Caco-2 (cell line): ENCODE results near the gene TPRG1. TPM values are rescaled to one million over a fixed set of nuclear protein-coding genes. Genes with fewer than 3 reads are reported as not detected.

Source experiments
- BruUV-seq: library from RNA; stranded (reverse); fragments of 400-500 nt; replicated peaks from 2 replicates; lab custom pipeline; 2021; lab: Mats Ljungman, UMichigan
- CTCF ChIA-PET: fragments of 300-600 bp; sonication (Branson Sonifier 250); formaldehyde crosslinking; loops from one replicate; lab custom pipeline; 2022; ENCODE audit warnings: antibody characterized with exemption; lab: Charles Lee
- POLR2A ChIA-PET: fragments of 300-600 bp; sonication (Branson Sonifier 250); formaldehyde crosslinking; loops from one replicate; lab custom pipeline; 2022; ENCODE audit warnings: antibody characterized with exemption; lab: Charles Lee
- DNase-seq, 2 experiments: peaks; one replicate each; pipeline versions ENCODE4 v3.0.0 to v3.0.0-alpha.2; 2020 to 2022
- H3K27me3 ChIP-seq: replicated peaks from 2 replicates; pipeline ENCODE4 v1.6.0; 2011; ENCODE audit warnings: low read length; ENCODE audit not compliant: control insufficient read depth, insufficient read depth
- H3K36me3 ChIP-seq: 2 replicates; pipeline ENCODE4 v1.5.1; 2011; ENCODE audit warnings: low read length; ENCODE audit not compliant: control insufficient read depth, insufficient read depth
- H3K4me1 ChIP-seq: fragments of 250-450 bp; sonication (Bioruptor Pico); 2 replicates; pipeline ENCODE4 v1.5.1; 2020; ENCODE audit warnings: mild to moderate bottlenecking
- H3K4me3 ChIP-seq: 2 replicates; pipeline ENCODE4 v1.5.1; 2011; ENCODE audit warnings: low read depth, mild to moderate bottlenecking, control low read depth, low read length
- H3K9me3 ChIP-seq: fragments of 250-450 bp; sonication (Bioruptor Pico); 2 replicates; pipeline ENCODE4 v1.5.1; 2020; ENCODE audit warnings: mild to moderate bottlenecking, moderate library complexity
- H3K27ac Mint-ChIP-seq: one replicate; pipeline ENCODE4 v1.8.0; 2022; ENCODE audit warnings: mixed read lengths; ENCODE audit not compliant: unreplicated experiment
- H3K27me3 Mint-ChIP-seq: one replicate; pipeline ENCODE4 v1.8.0; 2022; ENCODE audit warnings: mixed read lengths; ENCODE audit not compliant: insufficient read depth, unreplicated experiment
- H3K36me3 Mint-ChIP-seq: one replicate; pipeline ENCODE4 v1.8.0; 2022; ENCODE audit warnings: mild to moderate bottlenecking, mixed read lengths; ENCODE audit not compliant: insufficient read depth, unreplicated experiment
- H3K4me1 Mint-ChIP-seq: one replicate; pipeline ENCODE4 v1.8.0; 2022; ENCODE audit warnings: low read depth, mixed read lengths; ENCODE audit not compliant: unreplicated experiment
- H3K4me3 Mint-ChIP-seq: one replicate; pipeline ENCODE4 v1.8.0; 2022; ENCODE audit warnings: mild to moderate bottlenecking, moderate library complexity, mixed read lengths; ENCODE audit not compliant: unreplicated experiment
- H3K9me3 Mint-ChIP-seq: one replicate; pipeline ENCODE4 v1.8.0; 2022; ENCODE audit warnings: mixed read lengths; ENCODE audit not compliant: unreplicated experiment
- CTCF ChIP-seq, 2 experiments: fragments of 200-600 bp in 1 of 2; IDR thresholded peaks; 1 replicate in 1 of 2; 2 replicates in 1 of 2; pipeline versions ENCODE4 v1.5.1 to v1.8.0; 2011 to 2022; ENCODE audit warnings: antibody characterized with exemption in 1 of 2, control low read depth in 1 of 2, inconsistent platforms in 1 of 2, low read depth in 1 of 2, low read length in 1 of 2, mild to moderate bottlenecking in 1 of 2, moderate library complexity in 1 of 2; ENCODE audit not compliant: insufficient read depth in 1 of 2, severe bottlenecking in 1 of 2, unreplicated experiment in 1 of 2
- intact Hi-C: fragments of 100-400 bp; cut with micrococcal nuclease; formaldehyde crosslinking; loops from one replicate; pipeline ENCODE4 v1.10.0; 2022; ENCODE audit not compliant: unreplicated experiment
- total RNA-seq: library from RNA; stranded (reverse); gene quantifications from 2 replicates; pipeline ENCODE4 v1.2.3, GENCODE V29; 2022

The TPRG1 gene
- total RNA-seq, 1 experiment from 2014 or later: 1.5 TPM

GRCh38 chr3:189235214-189235613 is 63.4 kb downstream of the TPRG1 start:
- peaks cover 8% of the 10 kb centered on the region for H3K4me1 Mint-ChIP-seq
- H3K27ac Mint-ChIP-seq: no peak overlapping the region
- Histone ChIP-seq H3K27me3 (no peaks in the 10 kb centered on the region), H3K4me1 (no peaks in the 10 kb centered on the region), H3K36me3 (no peaks in the 10 kb centered on the region), H3K9me3 (no peaks in the 10 kb centered on the region), H3K4me3 (no peak overlapping the region)
- no peaks in the 10 kb centered on the region for H3K27me3 Mint-ChIP-seq
- TF ChIP-seq CTCF (IDR thresholded peaks at IDR 0.05; ENCODE audit: insufficient read depth in 1 of 2, low read depth in 1 of 2, low read length in 1 of 2, severe bottlenecking in 1 of 2, unreplicated experiment in 1 of 2): no peak
- H3K36me3 Mint-ChIP-seq: no peaks in the 10 kb centered on the region
- intact Hi-C loops: no loop called here
- DNase-seq: no peak
- BruUV-seq: no TSS peak
- ChIA-PET CTCF (interaction anchor here (0.7 kb wide), 2 partner anchors 396 to 476 kb away, joined by 3 to 5 read pairs; no protein-coding TSS in a partner anchor), POLR2A (no interaction called here)
- no peak overlapping the region for H3K4me3 Mint-ChIP-seq
- no peaks in the 10 kb centered on the region for H3K9me3 Mint-ChIP-seq

- H3K36me3 ChIP-seq: no peaks in the 10 kb centered on the region
- no TSS peak for BruUV-seq
- Mint-ChIP-seq H3K4me1 (peaks cover 8% of the 10 kb centered on the region), H3K27me3 (no peaks in the 10 kb centered on the region), H3K9me3 (no peaks in the 10 kb centered on the region), H3K36me3 (no peaks in the 10 kb centered on the region), H3K27ac (no peak overlapping the region), H3K4me3 (no peak overlapping the region)
- no peaks in the 10 kb centered on the region for H3K9me3 ChIP-seq
- DNase-seq: no peak
- H3K27me3 ChIP-seq: no peaks in the 10 kb centered on the region
- no peak overlapping the region for H3K4me3 ChIP-seq
- ChIA-PET POLR2A (no interaction called here), CTCF (no interaction called here)
- no peak for TF ChIP-seq CTCF (IDR thresholded peaks at IDR 0.05; ENCODE audit: insufficient read depth in 1 of 2, low read depth in 1 of 2, low read length in 1 of 2, severe bottlenecking in 1 of 2, unreplicated experiment in 1 of 2)
- H3K4me1 ChIP-seq: no peaks in the 10 kb centered on the region
- intact Hi-C loops: no loop called here
These were observed 64.6 kb downstream of the TPRG1 start for GRCh38 chr3:189236352-189236751.

GRCh38 chr3:189237526-189237925 is 65.8 kb downstream of the TPRG1 start:
- POLR2A ChIA-PET: no interaction called here
- CTCF ChIA-PET: no interaction called here
- no peak for DNase-seq
- no peaks in the 10 kb centered on the region for H3K27me3 Mint-ChIP-seq
- H3K36me3 Mint-ChIP-seq: no peaks in the 10 kb centered on the region
- BruUV-seq: no TSS peak
- no peak for TF ChIP-seq CTCF (IDR thresholded peaks at IDR 0.05; ENCODE audit: insufficient read depth in 1 of 2, low read depth in 1 of 2, low read length in 1 of 2, severe bottlenecking in 1 of 2, unreplicated experiment in 1 of 2)
- peaks cover 8% of the 10 kb centered on the region for H3K4me1 Mint-ChIP-seq
- Histone ChIP-seq H3K9me3 (0 out of 2 replicates have a peak, but pooled peaks cover 7% of the 10 kb centered on the region), H3K36me3 (no peaks in the 10 kb centered on the region), H3K4me1 (no peaks in the 10 kb centered on the region), H3K27me3 (no peaks in the 10 kb centered on the region), H3K4me3 (no peak overlapping the region)
- no peaks in the 10 kb centered on the region for H3K9me3 Mint-ChIP-seq
- intact Hi-C loops: no loop called here
- no peak overlapping the region for H3K4me3 Mint-ChIP-seq
- no peak overlapping the region for H3K27ac Mint-ChIP-seq
